ENCODE measurements around the gene SLC26A3.

DNA sequence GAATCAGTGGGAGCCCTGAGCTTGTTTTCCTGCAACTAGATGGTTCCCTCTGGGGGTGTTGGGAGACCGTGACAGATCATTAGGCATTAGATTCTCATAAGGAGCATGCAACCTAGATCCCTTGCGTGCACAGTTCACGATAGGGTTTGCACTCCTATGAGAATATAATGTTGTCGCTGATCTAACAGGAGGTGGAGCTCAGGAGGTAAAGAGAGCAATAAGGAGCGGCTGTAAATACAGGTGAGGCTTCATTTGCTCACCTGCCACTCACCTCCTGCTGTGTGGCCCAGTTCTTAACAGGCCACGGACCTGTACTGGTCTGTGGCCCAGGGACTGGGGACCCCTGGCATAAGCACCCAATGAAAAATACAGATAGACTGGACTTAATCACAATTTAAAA, 10.7 kb downstream of the SLC26A3 start:
- TF ChIP-seq, protein P1, sequence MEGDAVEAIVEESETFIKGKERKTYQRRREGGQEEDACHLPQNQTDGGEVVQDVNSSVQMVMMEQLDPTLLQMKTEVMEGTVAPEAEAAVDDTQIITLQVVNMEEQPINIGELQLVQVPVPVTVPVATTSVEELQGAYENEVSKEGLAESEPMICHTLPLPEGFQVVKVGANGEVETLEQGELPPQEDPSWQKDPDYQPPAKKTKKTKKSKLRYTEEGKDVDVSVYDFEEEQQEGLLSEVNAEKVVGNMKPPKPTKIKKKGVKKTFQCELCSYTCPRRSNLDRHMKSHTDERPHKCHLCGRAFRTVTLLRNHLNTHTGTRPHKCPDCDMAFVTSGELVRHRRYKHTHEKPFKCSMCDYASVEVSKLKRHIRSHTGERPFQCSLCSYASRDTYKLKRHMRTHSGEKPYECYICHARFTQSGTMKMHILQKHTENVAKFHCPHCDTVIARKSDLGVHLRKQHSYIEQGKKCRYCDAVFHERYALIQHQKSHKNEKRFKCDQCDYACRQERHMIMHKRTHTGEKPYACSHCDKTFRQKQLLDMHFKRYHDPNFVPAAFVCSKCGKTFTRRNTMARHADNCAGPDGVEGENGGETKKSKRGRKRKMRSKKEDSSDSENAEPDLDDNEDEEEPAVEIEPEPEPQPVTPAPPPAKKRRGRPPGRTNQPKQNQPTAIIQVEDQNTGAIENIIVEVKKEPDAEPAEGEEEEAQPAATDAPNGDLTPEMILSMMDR (IDR thresholded peaks at IDR 0.05) = no peak
- no peak for TF ChIP-seq POLR2A (IDR thresholded peaks at IDR 0.05)

All from adrenal gland (tissue), 5 donors.